AG08396 (cell line): ENCODE data around the gene VSIG10L2.
A peak's percentile ranks its signal among the peaks of the same experiment; 100 is the strongest.

Experiments used
- DNase-seq: peaks from one replicate; pipeline ENCODE4 v3.0.0; 2012; ENCODE audit warnings: low spot score, mixed read lengths

Gene VSIG10L2

GRCh38 chr11:125929445-125930075 is 16.3 kb upstream of the VSIG10L2 start:
- DNase-seq: no peak

- DNase-seq: no peak
Observed at GRCh38 chr11:125930076-125930450, 15.8 kb upstream of the VSIG10L2 start.

DNA sequence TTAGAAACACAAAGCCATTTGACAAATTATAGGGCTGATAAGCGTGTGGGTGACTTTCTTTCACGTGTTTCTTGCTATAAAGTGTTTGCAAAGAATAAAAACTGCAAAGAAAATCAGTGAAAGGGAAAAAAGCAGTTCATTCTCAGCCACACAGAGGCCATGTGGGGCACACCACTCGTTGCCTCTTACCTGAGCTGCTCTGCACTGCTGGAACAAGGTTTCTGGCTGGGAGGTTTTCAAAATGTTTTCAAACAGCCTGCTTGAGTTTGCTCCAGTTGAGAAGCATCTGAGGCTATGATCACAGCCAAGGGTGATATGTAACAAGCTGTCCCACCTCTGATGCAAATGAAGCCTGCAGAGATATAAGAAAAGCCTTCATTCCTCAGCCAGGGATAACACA is 14.7 kb upstream of the VSIG10L2 start:
- no peak for DNase-seq

- DNase-seq: no peak
Observed at GRCh38 chr11:125931668-125932067, 14.2 kb upstream of the VSIG10L2 start.

GRCh38 chr11:125932301-125932700 is 13.5 kb upstream of the VSIG10L2 start:
- DNase-seq: no peak

GRCh38 chr11:125933030-125933813 is 12.6 kb upstream of the VSIG10L2 start:
- DNase-seq: no peak

DNA sequence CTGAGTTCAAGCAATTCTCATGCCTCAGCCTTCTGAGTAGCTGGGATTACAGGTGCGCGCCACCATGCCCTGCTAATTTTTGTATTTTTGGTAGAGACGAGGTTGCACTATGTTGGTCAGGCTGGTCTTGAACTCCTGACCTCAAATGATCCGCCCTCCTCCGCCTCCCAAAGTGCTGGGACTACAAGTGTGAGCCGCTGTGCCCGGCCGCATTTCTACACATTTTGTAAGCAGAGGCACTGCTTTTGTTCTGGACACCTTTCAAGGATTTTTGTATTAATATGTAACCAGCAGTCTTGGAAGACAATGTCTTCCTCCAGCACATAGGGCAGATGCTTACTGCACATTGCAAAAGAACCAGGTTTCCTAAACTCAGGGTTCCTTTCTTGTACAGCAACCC is 11.4 kb upstream of the VSIG10L2 start:
- no peak for DNase-seq

DNA sequence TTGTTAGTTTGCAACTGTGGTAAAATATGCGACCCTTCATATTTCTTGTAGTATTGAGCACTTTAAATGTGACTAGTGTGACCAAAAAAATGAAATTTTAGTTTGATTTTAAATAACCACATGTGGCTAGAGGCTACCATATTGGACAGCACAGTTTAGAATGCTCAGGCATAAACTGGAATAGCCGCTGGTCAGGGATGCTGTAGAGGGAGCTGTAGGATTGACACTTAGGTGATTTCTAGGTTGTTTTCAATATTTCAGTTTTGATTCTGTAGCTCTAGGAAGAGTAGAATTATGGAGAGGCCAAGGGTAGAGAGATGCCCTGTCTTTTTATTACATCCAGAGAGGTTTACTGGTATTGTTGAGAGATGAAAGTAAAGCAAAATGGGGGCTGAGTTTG is 10.8 kb upstream of the VSIG10L2 start:
- no peak for DNase-seq

DNA sequence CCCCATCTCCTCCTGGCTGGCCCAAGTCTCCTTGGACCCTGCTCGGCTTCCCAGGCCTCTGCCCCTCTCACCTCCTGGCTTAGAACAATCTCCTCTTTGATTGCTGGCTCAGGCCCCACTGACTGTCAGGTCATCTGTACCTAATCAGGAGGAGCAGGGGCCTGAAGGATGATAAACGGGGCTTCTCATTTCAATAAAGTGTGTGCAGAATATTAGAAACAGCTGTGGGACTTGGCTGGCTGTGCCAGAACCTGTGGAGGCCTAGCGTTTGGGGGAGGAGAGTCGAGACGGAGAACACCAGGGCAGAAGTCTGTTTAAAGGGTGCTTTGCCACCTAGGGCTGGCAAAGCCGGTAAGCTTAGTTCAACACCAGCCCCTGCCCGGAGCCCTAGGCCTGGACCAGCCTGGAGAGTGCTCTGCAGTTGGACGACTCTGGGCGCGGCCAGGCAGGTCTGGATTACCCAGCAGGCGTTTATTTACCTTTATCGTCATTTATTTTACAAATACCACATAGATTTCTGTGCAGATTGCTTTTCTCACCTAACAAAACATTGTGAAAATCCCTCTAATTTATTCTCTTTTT is 10.1 kb upstream of the VSIG10L2 start:
- DNase-seq: no peak

DNA sequence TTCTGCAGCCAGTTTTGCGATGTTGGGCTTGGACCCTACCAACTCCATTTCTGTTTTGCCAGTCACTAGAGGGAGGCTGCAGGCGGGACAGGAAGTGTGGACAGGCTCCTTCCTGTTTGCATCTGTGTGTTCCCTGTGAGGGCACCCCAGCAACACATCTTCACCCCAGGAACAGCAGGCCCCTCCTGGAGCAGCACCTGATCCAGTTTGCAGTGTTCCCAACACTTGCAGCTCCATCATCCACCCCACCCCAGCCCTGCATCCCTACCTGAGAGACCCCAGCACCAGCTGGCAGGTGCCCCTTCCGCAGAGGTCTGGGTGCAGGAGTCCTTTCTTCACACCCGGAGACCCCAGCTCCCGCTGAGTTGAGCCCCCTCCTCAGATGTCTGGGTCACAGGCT is 7.4 kb upstream of the VSIG10L2 start:
- no peak for DNase-seq

- DNase-seq: no peak
Observed at GRCh38 chr11:125939081-125939521, 6.7 kb upstream of the VSIG10L2 start.

DNA sequence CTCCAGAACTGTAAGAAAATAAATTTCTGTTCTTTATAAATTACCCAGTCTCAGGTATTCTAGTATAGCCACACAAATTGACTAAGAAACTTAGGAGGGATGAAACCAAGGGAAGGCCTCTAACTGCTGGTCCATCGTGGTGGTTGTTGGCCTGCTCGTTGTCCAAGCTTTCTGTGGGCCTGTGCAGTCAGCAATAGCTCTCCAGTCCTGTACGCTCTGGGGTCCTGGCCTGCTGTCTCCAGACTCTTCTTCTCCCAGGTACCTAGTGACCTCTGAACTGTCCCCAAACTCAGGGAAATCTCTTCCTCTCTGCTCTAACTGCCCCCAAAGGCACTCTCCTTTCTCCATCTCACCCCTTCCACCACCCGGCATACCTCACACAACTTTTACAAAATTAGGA is 5.7 kb upstream of the VSIG10L2 start:
- no peak for DNase-seq

- no peak for DNase-seq
Observed at GRCh38 chr11:125941267-125941618, 4.6 kb upstream of the VSIG10L2 start.

DNA sequence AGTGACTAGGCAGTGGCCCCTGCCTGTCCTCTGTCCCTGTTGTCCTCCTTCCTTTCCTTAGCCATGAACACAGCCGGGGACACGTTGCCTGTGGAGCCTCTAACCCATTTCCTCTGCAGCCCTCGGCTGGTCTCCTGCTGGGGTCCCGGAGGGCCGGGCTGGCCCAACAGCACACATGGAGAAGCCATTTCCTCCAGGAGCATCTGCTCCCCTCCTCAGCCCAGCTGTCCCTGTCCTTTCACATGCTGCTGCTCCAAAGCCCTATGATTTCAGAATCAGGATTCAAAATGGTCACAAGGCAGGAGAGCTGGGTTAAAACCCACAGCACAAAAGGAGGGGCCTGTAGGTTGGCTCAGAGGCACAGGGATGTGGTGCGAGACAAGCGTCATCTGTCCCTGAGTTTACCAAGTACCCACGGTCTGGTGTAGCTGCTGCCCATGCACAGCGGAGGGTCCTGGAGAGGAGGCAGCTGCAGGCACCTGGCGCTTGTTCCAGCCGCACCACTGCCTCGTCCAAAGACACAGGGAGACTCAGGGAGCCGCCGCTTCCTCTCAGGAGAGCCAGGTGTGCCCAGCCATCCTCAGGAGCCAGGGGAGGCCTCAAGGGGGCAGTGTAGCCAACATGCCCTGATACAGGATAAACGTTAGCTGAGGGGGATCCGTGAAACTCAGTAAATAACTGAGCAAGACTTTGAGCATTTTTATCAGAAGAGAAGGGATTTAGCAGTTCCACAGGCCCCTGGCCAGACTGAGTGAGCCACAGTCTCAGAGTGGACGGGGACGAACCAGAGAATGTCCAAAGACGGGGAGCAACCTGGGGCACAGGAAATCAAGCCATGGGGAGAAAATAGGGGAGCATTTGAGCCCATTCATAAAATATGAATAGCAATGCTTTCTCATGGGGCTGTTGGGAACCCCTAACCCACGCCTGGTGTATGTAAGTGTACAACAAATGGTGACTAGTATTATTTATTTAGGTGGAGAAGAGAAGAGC is 3.9 kb upstream of the VSIG10L2 start:
- DNase-seq: peak; percentile 56

GRCh38 chr11:125942771-125943428 is 2.9 kb upstream of the VSIG10L2 start:
- DNase-seq: no peak

DNA sequence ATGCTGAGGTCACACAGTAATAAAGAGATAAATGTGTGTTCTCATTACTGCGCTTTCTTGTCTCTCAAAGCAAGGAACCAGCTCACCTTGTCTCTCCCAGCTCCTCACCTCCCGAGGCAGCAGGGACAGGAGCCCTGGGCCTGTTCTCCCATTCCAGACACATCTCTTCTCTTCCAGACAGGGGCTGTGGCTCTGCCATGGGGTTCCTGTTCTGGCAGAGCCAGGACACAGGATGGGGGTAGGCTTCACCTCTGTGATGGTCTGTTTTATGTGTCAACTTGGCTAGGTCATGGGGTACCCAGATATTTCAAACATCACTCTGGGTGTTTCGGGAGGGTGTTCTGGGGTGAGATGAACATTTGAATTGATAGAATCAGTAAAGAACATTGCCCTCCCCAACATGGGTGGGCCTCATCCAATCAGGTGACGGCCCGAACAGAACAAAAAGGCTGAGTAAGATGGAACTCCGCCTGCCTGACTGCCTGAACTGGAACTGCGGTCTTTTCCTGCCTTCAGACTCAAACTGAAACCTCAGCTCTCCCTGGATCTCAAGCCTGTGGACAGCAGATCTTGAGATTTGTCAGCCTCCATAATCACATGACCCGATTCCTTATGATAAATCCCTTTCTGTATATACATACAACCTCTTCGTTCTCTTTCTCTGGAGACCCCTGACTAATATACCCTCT is 2.0 kb upstream of the VSIG10L2 start:
- no peak for DNase-seq

DNA sequence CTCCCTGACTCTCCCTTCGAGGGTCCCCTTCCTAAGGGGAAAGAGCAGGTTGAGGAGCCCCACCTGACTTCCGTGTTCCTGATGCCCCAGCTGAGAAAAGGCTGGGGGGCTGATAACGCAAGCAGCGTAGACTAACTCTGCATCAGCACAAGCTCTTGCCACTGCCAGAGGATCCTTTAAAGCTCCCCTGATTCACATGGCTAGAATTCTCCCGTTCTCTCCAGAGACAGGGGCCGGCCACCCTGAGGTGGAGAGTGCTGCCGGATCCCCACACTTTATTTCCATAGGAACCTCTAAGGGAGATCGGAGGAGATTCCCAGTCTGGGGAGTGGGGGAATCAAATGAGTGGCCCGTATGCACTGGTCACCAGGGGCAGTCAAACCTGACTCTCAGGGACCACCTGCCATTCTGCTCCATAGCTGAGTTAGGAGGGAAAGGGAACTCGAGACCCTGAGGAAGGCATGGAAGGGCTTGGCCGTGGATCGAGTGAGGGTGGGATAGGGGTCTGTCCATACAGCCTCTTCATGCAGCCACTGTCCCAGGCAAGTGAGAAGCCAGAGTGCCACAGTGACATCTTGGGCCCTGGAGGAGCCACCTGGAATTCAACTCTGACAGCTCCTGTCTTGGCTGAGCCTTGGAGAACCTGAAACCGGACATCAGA is 1.4 kb upstream of the VSIG10L2 start:
- DNase-seq: no peak

GRCh38 chr11:125945011-125945796 is 640 bp upstream of the VSIG10L2 start:
- DNase-seq: no peak

- no peak for DNase-seq
Observed at GRCh38 chr11:125946712-125947418, 1.0 kb downstream of the VSIG10L2 start.
